GM19023 (cell line): ENCODE measurements around the gene ANKRD33B.
"Not testable (repeated sequence)": the region's sequence is repeated elsewhere in the genome, so short reads cannot be mapped to it uniquely, and the experiment has no call there.

ENCODE experiments used
- ATAC-seq: cut with Tn5 transposase; IDR thresholded peaks from one replicate; pipeline ENCODE4 v1.9.1; 2021; ENCODE audit warnings: mild to moderate bottlenecking, moderate library complexity; ENCODE audit not compliant: unreplicated experiment

The ANKRD33B gene

GRCh38 chr5:10611290-10611689, 47.4 kb downstream of the ANKRD33B start:
- no peak for ATAC-seq

DNA sequence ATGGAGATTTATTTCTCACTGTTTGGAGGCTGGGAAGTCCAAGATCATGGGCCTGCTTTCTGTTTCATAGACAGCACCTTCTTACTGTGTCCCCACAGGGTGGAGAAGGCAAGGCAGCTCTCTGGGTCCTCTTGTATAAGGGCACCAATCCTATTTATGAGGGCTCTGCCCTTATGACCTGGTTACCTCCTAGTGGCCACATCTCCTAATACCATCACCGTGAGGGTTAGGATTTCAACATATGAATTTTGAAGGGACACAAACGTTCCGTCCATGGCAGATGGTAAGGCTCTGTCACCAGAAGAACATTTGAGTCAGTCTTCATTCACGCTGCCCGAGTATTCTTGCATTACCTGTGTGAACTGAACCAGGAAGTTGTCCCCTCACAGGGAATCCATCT, 48.4 kb downstream of the ANKRD33B start:
- ATAC-seq, result no peak

DNA sequence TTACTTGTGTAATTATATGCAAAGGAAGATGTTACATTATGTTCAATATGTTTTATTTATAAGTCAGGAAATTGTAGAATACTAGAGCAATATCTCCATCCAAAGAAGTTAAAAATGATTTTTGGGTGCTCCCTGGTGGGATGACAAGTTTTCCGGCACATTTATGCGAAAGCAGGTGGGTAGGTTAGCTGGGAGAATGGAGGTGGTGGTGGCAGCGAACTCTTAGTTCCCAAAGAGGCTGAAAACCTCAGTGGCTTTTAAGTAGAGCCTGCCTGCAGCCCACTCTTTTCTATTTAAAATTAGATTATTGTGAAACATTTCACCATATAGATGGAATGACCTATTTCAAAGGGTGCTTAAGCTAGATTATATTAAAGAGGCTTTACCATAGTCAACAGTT, 51.8 kb downstream of the ANKRD33B start:
- no peak for ATAC-seq

- no peak for ATAC-seq
Measured at GRCh38 chr5:10617103-10617502, 53.2 kb downstream of the ANKRD33B start.

DNA sequence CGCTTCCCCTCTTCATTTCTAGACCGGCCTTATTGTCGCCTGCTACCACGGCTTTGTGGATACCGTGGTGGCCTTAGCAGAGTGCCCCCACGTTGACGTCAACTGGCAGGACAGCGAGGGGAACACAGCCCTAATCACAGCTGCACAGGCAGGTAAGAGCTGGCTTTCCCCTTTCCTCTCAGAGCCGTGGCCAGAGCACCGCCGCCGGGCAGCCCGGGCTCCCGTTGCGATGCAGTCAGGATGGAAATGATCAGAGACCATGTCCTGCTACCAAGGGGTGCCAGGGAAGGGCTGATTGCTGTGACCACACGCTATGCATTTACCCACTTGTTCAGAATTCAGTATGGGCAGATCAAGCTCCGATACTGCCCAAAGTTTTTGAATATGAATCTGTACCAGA, 54.4 kb downstream of the ANKRD33B start:
- ATAC-seq, result no peak

GRCh38 chr5:10619649-10620048, 55.8 kb downstream of the ANKRD33B start:
- no peak for ATAC-seq

- no peak for ATAC-seq
Measured at GRCh38 chr5:10620346-10620745, 56.5 kb downstream of the ANKRD33B start.

GRCh38 chr5:10621832-10622231, 58.0 kb downstream of the ANKRD33B start:
- ATAC-seq, result no peak

- no peak for ATAC-seq
Measured at GRCh38 chr5:10622810-10623209, 58.9 kb downstream of the ANKRD33B start.

DNA sequence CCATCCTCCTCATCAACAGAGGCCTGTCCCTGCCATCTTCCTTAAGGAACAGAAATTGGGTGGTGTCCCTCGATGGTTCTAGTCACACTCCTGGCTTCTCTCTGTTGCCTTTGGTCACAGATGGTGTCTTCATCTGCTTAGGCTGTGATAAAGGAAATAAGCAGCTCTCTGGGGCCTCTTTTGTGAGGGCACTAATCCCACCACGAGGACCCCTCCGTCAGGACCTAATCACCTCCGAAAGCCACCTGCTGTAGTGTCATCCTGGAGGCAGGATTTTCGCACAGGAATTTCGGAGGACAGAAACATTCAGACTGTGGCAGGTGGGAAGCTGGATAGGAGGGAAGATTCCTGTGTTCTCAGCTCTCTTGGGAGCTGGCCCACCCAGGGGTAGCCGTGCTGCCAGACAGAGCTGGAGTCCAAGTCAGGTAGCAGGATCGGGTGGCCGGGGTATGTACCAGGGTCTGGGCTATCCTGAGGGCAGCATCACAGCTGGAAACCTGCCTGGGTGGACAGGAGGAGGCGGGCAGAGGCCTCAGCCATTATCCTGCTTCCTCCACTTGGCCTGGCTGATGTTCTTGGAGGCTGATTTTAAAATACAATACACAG, 59.5 kb downstream of the ANKRD33B start:
- no peak for ATAC-seq

- no peak for ATAC-seq
Measured at GRCh38 chr5:10624206-10624605, 60.3 kb downstream of the ANKRD33B start.

DNA sequence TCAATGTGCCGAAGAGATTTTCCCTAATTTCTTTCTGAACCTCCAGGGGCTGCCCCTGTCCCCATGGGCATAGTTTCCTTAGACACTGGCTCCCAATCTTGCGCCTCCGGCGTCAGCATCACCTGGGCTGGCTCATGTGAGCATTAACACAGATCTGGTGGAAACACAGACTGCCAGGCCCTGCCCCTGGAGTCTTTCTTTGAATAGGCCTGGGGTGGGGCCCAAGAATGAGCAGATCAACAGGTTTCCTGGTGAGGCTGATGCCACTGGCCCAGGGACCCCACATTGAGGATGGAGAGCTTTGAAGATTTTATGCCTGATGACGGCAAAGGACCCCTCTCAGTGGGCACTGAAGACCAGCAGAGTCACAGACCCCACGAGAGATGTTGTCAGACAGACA, 60.8 kb downstream of the ANKRD33B start:
- ATAC-seq, result no peak

- ATAC-seq, result no peak
Measured at GRCh38 chr5:10625700-10626472, 62.0 kb downstream of the ANKRD33B start.

DNA sequence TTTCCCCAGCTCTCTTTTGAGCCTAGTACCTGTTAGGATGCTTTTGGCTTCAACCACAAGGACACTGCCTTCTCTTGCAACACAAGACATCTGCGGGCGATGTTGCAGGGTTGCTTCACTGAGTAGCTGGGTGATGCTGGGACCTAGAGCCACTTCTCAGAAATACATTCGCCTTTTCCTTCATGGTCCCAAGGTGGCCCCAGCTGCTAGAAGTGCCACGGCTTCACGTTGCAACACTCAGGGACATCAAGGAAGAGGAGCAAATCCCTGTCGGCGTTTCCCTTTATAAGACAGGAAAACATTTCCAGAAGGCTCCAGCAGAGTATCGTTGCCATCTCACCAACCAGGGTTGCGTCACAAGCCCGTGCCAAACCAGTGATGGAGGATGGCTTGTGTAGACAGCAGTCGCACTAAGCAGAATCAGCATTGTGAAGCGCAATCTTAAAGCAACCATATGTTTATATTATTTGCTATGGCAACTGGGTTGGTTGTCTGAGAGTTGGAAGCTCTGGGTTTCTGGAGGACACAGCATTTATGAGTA, 62.7 kb downstream of the ANKRD33B start:
- no peak for ATAC-seq

DNA sequence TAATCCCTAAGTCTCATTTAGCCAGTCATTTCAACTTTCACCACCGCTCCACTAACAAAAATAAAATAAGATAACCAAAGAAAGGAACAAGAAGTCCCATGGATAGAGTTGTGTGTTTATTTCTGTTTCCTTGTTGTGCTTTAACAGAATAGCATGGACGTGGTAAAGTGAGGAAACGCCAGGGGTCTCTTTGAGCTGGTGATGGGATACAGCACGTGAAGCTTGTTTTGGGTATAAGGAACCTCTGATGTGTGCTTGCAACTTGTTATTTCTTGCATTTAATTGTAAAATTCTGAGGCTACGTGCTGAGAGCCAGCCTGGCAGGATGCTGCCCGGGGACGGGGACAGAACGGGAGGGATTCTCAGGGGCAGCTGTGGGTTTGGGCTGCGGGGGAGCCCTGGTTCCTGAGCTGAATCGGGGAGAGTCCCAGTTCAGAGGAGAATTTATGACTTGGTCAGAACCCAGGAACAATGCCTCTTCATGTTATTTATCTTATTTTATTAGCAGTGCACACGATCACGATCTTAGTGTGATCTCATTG, 63.4 kb downstream of the ANKRD33B start:
- ATAC-seq, result peak; percentile 6

DNA sequence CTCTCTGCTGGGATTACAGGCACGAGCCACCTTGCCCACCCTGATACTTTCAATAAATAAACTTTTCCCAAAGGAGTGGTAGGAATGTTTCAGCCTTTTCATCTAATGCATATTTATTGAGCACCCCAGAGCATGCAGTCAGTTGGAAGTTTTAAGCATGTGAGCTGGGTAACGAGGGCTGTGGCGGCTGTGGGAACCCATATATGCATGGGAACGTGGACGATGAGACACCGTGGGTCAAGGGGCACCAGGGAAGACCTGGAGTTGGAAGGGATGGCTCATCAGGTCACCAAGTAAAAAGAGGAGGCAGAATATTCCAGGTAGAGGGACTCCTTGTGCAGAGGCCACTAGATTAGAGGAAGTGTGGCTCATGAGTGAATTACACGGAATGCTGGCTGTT, 64.7 kb downstream of the ANKRD33B start:
- ATAC-seq, result no peak

DNA sequence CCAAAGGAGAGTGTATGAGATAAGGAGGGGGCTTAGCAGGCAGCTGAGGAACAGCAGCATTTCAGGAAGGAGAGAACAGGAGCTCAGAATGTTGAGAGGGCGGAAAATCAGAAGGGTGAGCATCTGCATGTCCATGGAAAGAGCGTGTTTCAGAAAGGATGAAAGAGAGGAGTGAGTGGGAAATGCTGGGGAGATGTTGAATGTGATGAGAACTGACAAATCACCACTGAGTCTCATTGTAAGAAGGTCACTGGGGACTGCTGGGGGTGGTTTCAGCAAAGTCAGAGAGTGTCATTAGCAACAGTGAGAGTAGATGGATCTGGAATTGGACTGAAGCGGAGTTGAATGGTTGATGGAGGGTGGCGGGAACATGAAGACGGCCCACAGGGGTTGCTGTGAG, 65.8 kb downstream of the ANKRD33B start:
- no peak for ATAC-seq

GRCh38 chr5:10630126-10630525, 66.3 kb downstream of the ANKRD33B start:
- no peak for ATAC-seq

- not testable (repeated sequence) for ATAC-seq
Measured at GRCh38 chr5:10630744-10631143, 66.9 kb downstream of the ANKRD33B start.

GRCh38 chr5:10631316-10631996, 67.6 kb downstream of the ANKRD33B start:
- ATAC-seq, result peak; percentile 4

DNA sequence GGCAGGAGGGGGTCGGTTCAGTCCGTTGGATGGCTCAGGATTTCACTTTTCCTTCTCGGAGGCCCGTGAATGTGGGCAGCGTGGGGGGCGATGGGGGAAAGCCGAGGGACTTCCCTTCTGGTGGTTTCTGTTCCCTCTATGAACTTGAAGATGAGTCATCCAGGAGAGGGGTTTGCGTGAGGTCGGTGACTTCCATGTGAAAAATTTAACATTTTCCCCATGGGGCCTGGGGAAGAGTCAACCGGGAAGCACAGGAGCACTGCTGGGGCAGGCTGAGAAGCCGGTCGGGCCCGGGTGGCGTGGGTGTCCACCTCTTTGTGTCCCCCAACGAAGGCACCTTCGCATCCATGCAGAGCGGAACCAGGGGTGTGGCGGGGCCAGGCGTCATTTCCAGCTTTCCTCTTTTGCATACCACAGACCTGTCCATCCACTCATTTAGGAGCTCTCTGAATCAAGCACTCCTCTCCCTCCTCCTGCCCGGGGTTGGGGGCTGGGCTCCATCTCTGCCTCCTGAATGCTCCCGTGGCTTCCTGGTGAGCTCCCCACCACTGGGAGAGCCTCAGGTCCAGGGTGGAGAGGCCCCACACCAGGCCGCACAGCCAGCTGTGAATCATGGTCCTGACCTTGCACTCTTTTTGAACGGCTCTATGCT, 68.4 kb downstream of the ANKRD33B start:
- peak; percentile 43 for ATAC-seq
